IPS DF 19.7 (cell line): ENCODE measurements around the gene RHEB.

ENCODE experiments used
- DNase-seq: peaks from one replicate; pipeline ENCODE4 v3.0.0-alpha.2; 2013; ENCODE audit warnings: low read depth, low spot score

Gene RHEB

GRCh38 chr7:151448261-151449252, 71.1 kb downstream of the RHEB start:
- no peak for DNase-seq

GRCh38 chr7:151447901-151448260, 71.8 kb downstream of the RHEB start:
- no peak for DNase-seq

- no peak for DNase-seq
Observed at GRCh38 chr7:151447312-151447711, 72.4 kb downstream of the RHEB start.

GRCh38 chr7:151446412-151446811, 73.3 kb downstream of the RHEB start:
- no peak for DNase-seq

DNA sequence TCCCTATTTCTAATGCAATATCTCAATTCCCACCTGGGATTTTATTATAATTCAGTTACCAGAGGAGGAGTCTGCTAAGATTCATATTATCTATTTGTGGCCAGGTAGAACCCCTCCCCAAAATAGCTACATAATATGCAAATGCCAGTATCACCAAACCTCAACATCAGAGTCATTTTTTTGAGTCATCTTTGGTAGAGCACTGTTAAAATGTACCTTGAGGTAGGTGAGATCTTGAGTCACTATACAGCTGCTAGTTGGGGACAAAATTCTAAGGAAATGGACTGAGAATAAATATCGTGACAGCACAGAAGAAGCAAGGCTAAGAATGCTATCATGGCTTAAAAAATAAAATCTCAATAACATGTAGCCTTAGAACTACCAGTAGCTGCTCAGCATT, 75.1 kb downstream of the RHEB start:
- no peak for DNase-seq

DNA sequence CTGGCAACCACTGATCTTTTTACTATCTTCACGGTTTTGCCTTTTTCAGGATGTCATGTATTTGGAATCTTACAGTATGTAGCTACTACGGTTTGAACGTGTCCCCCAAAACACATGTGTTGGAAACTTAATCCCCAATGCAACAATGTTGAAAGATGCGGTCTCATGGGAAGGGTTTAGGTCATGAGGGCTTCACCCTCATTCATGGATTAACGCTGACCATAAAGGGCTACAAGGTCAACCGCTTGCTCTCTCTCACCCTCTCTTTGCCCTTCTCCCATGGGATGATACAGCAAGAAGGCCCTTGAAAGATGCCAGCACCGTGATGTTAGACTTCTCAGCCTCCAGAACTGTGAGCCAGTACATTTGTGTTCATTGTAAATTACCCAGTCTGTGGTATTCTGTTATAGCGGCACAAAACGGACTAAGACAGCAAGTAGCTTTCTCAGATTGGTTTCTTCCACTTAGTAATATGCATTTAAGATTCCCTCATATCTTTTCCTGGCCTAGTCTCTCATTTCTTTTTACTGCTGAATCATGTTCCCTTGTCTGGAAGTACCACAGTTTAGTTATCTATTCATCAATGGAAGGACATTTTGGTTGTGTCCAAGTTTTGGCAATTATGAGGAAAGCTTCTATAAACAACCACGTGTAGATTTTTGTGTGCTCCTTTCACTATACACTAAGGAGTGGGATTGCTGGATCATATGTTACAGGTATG, 76.8 kb downstream of the RHEB start:
- DNase-seq = no peak

DNA sequence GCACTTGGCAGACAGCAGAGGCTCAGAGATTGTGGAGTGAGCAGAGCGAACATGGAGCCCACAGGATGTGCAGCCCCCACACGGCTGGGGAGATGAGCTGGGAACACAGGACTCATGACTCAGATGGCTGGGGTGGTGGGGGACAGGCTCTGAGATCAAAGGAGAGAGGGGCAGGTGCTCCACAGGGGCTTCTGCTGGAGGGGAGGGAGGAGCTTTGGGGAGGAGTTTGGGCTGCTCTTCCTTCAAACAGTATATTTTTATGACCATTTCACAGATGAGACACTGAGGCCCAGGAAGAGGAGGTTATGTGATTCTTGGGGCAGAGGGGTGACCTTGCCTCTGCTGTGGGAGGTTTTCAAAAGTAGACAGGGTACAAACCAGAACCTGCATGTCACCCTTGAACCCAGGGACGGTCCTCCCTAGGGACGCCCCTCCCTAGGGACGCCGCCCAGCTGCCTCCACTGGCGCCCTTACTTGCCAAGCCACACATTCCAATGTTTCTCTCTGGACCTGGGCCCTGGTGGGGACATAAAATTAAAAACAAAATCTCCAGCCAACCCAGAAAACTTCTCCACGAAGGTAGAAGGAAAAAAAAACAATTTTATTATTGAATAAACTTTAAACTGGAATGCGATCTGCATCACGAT, 78.8 kb downstream of the RHEB start:
- DNase-seq = no peak

DNA sequence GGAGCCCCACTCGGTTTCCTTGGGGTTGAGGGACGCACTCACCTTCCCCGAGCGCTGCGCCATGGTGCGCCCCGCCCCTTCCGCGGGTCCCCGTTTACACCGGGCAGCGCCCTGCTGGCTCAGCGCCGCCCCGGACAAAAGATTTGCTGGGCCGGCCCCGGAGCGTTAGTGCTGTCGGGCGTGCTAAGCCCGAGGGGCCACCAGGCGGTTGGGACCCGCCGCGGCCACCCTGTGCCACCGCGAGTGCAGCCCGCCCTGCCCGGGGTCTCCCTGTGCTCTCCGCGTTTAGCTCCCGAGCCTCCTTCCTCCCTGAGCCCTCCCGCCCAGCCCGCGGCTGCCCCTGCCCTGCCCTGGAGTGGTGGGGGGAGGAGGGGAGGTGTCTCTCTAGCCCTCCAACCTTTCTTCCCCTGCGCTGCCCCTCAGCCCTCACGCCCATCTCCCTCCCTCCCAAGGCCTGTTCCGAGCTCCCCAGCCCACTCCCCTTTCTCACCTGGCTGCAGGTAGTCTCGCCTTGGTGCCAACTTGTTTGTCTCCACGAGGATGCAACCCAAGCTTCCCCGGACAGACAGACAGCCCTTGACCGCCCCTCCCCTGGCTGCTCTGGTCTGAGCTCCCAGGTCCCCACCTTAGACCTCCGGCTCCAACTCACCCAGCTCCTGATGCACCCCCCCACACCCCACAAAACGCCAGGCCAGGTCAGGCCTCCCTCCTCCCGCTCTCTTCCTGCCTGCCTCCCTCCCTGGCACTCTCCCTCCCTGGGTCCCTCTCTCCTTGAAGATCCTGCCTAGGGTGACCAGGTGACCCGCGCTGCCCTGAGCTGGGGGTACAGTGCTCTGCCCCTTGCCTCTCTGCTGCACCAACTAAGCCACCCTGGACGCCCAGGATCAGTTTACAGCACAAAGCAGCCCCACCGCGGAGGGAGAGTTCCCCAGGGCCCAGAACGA, 79.6 kb downstream of the RHEB start, which contains the start of gene CRYGN:
TSS of gene CRYGN (minus strand) at position 287 of the 944 bp plus-strand sequence. CDS start at position 63, 224 bp downstream.
- DNase-seq = no peak

GRCh38 chr7:151438864-151439601, 80.7 kb downstream of the RHEB start:
- DNase-seq = no peak

GRCh38 chr7:151437866-151438516, 81.7 kb downstream of the RHEB start:
- DNase-seq = no peak

DNA sequence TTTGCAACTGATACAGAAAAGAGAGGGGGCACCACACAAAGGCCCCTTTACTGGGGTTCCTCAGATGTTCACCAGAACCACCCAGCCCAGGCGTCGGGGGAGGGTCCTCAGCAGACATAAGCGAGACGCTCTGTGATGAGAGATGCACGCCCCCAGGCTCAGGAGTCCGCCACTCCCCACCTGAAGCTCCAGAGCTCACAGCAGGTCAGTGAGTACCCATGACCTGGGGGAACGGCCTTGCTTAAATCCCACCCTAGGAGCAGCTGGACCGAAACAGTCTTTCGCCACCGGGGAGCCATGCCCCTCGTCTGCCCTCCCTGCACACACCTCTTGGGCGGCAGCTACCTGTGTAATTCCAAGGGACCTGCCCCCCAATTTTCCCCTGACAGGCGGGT, 82.5 kb downstream of the RHEB start:
- no peak for DNase-seq

DNA sequence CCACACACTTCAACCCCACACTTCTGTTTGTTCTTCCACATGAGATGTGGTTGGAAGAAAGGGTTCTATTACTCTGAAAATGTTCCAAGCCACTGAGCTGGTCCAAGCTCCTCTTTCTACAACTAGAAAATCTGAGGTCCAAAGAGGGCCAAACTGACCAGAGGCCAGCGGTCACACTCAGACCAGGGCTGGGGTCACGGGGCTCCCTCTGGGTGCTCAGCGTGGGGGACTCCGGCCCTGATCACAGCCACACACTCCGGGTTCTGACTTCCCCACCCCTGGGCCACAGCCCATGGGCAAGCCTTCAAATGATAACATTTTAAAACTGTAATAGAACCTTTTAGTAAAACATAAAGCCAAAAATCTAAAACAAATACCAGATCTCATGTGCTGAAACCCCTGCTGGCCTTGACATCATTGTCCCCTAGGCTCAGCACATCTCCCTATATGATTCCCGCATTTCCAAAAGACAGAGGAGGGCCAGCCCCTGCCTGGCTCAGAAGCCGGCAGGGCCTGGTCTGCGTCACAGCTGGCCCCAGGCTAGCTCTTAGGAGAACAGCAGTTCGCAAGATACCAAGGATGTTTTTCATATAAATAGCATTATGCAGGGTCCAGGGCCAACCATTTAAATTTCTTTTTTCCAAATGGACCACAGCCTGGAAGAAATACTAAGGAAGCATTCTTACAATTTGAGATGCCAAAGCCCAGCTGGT, 83.1 kb downstream of the RHEB start:
- DNase-seq = no peak

DNA sequence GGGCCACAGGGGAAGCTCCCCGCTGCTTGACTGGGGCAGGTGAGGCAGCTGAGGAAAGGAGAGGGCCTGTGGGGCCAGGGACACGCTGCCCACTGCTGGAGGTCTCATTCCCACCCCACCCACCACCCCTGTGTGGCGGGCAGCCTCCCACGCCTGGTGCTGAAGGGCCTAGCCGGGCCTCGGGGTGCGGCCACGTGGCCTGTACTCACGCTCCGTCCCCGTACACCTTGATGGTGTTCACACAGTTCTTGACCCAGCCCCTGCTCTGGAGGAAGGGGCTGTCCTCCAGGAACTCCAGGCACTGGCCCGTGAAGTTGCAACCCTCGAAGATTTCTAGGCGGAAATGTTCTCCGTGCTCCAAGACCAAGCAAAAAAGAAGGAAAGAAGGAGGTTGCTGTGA, 83.7 kb downstream of the RHEB start:
- no peak for DNase-seq

- no peak for DNase-seq
Observed at GRCh38 chr7:151435103-151435916, 84.4 kb downstream of the RHEB start.

DNA sequence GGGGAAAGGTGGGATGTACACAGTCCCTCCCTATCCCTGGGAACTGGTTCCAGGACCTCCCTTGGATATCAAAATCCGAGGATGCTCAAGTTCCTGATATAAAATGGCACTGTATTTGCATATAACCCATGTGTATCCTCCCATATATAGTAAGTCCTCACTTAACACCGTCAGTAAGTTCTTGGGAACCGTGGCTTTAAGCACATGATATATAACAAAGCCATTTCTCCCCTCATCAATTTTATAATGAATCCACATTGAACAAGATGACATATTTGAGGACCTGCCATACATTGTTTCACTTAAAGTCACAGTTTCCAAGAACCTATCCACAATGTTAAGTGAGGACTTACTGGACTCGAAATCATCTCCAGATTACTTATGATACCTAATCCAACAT, 85.1 kb downstream of the RHEB start:
- no peak for DNase-seq

DNA sequence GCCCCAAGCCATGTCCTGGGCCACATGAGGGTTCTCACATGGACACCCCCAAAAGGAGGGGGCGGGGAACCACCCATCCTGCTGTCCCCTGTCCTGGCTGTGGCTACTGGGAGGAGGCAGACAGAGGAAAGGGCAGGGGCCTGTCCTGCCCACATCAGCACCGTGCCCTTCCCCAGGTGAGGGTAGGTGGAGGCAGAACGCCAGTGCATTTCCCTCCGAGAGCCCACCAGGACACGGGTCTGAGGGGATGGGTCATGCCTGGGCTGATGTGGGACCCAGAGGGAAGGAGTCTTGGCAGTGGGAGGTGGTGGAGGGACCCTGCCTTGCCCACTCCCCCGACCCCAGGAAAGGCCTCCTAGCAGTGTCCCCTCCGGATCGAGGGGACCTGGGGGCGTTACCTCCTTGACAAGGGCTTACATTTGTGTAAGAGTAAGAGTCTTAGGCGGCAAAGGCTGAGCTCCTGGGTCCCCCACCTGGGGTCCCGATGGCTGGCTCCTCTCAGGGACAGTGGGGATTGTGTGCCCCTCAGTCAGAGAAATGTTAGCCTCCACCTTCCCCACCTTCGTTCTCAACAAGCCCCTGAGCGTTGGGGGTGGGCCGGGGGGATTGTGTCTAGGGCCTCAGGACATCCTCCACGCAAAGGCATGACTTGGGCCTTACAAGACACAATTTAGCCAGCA, 85.8 kb downstream of the RHEB start:
- DNase-seq = no peak

DNA sequence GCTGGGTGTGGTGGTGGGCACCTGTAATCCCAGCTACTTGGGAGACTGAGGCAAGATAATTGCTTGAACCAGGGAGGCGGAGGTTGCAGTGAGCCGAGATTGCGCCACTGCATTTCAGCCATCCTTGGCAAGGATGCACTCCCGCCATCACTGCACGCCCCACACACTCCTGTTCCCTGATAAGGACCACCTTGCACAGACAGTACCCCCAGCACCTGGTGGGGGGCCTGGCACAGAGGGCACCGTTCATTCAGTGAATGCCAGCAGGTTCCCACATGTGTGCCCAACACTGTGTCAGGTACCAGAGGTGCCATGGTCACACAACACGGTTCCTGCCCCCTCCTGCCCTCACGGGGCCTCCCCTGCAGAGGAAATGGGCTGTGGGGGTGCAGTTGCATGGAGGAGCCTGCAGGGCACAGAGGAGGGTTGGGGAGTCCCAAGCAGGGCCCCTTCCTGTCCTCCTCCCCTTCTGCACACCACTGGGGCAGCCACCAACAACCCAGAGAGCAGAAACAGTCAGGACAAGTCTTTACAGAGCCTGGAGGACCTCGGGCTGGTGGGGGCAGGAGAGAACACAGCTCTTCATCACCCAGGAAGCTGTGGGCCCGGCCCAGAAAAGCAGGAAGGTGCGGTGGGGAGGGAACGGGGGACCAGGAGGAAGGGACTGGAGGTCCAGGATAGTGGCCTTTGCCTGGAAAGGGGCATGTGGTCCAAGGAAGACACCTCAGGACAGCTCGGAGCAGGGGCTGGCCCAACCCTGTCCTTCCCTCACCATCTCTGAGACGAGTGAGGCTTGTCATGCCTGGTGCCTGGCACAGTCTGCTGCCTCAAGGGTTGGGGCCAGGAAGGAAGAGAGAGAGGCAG, 86.8 kb downstream of the RHEB start:
- DNase-seq = no peak
